ENCODE results near the gene OR1K1.

DNA sequence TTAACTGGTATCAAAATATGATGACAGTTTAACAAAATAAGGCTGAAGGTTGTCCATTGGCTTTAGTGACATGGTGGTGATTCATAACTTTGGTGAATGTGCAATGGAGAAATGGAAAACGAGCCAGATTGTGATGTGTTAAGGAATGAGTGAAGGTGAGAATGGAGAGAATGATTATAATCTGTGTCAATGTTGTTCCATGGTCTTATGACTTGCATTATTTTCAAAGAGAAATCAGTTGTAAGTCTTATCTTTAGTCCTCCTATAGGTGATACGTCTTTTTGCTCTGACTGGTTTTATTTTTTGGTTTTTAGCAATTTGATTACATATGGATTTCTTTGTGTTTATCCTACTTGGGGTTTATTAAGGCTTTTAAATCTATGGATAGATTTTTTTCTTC, 45.1 kb upstream of the OR1K1 start:
- TF ChIP-seq, protein P1, sequence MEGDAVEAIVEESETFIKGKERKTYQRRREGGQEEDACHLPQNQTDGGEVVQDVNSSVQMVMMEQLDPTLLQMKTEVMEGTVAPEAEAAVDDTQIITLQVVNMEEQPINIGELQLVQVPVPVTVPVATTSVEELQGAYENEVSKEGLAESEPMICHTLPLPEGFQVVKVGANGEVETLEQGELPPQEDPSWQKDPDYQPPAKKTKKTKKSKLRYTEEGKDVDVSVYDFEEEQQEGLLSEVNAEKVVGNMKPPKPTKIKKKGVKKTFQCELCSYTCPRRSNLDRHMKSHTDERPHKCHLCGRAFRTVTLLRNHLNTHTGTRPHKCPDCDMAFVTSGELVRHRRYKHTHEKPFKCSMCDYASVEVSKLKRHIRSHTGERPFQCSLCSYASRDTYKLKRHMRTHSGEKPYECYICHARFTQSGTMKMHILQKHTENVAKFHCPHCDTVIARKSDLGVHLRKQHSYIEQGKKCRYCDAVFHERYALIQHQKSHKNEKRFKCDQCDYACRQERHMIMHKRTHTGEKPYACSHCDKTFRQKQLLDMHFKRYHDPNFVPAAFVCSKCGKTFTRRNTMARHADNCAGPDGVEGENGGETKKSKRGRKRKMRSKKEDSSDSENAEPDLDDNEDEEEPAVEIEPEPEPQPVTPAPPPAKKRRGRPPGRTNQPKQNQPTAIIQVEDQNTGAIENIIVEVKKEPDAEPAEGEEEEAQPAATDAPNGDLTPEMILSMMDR (conservative IDR thresholded peaks at IDR 0.05; ENCODE audit: low read depth, low read length): no peak
- no peak for TF ChIP-seq EZH2 (IDR thresholded peaks at IDR 0.05; ENCODE audit: borderline replicate concordance, low read depth, low read length, poor library complexity, severe bottlenecking)

Measured in A673 (cell line).